Heart left ventricle (tissue), 16 donors: ENCODE results near the gene TPT1. TPM values are rescaled to one million over a fixed set of nuclear protein-coding genes. Genes with fewer than 3 reads are reported as not detected.

ENCODE experiments used
- ATAC-seq, 4 donors: fragments of 200-7000 bp; cut with Tn5 transposase; one replicate each; pipeline ENCODE4 v1.9.1; 2020 to 2022; ENCODE audit warnings: moderate library complexity in 4 of 4, mild to moderate bottlenecking in 3 of 4, moderate number of reproducible peaks in 1 of 4
- DNase-seq, 5 donors: peaks; one replicate each; pipeline ENCODE4 v3.0.0-alpha.2; 2020
- H3K27ac ChIP-seq, 12 donors: fragments of 200-600 bp; sonication (generic) in 4 of 12; one replicate each; pipeline versions ENCODE4 v1.5.0 to v1.8.0; 2016 to 2022; ENCODE audit warnings: mild to moderate bottlenecking in 2 of 12
- H3K27me3 ChIP-seq, 9 donors: fragments of 200-600 bp; sonication (generic) in 2 of 9; one replicate each; pipeline versions ENCODE4 v1.5.1 to v1.8.0; 2016 to 2022; ENCODE audit warnings: mild to moderate bottlenecking in 3 of 9
- H3K36me3 ChIP-seq, 9 donors: fragments of 200-600 bp; sonication (generic) in 2 of 9; one replicate each; pipeline versions ENCODE4 v1.5.0 to v1.8.0; 2018 to 2022; ENCODE audit warnings: mild to moderate bottlenecking in 2 of 9
- H3K4me1 ChIP-seq, 12 donors: fragments of 200-600 bp; sonication (generic) in 4 of 12; one replicate each; pipeline versions ENCODE4 v1.5.0 to v1.8.0; 2016 to 2022; ENCODE audit warnings: mild to moderate bottlenecking in 3 of 12
- H3K4me3 ChIP-seq, 12 donors: fragments of 200-600 bp; sonication (generic) in 4 of 12; one replicate each; pipeline versions ENCODE4 v1.5.0 to v1.8.0; 2017 to 2022; ENCODE audit warnings: mild to moderate bottlenecking in 9 of 12, moderate library complexity in 4 of 12
- H3K9me3 ChIP-seq, 12 donors: fragments of 200-600 bp; sonication (generic) in 4 of 12; one replicate each; pipeline versions ENCODE4 v1.5.0 to v1.8.0; 2016 to 2022; ENCODE audit warnings: mild to moderate bottlenecking in 1 of 12
- POLR2A ChIP-seq, 2 donors: fragments of 450-650 bp; IDR thresholded peaks; one replicate each; pipeline ENCODE4 v1.6.1; 2017; ENCODE audit warnings: antibody characterized with exemption in 2 of 2, mild to moderate bottlenecking in 2 of 2, moderate library complexity in 2 of 2
- WGBS, 4 donors: extraction: QIAGEN DNeasy Blood & Tissue Kit in 2 of 4; methylation state at CpG; one replicate each; pipeline versions ENCODE4 v1.1.5 to v1.1.7; 2013 to 2018; 5-methylcytosine and 5-hydroxymethylcytosine counted together
- intact Hi-C, 10 donors: fragments of 100-400 bp; cut with DNase I; formaldehyde crosslinking; loops; one replicate each; pipeline versions ENCODE4 v1.11.1 to v1.14.2; 2022
- polyA plus RNA-seq, 2 donors: library from polyadenylated mRNA; stranded (reverse); fragments of 200-250 nt; gene quantifications; one replicate each; pipeline ENCODE4 v1.2.3, GENCODE V29; 2013
- total RNA-seq, 9 donors: library from RNA; depleted of rRNA in 2 of 9; stranded (reverse); fragments of >200 nt in 2 of 9; fragmentation: NEBNext Ultra II Directional in 3 of 9; extraction: Animal tissue kit (Norgen Biotek cat#: 25700) in 3 of 9; gene quantifications; one replicate each; pipeline versions ENCODE4 v1.1.0 to v1.2.4, GENCODE V29; 2016 to 2023
- TF ChIP-seq, protein P1 (sequence below), 12 donors: fragments of 200-600 bp; sonication (generic) in 4 of 12; IDR thresholded peaks; one replicate each; pipeline versions ENCODE4 v1.5.0 to v1.8.0; 2018 to 2022; ENCODE audit warnings: antibody characterized with exemption in 12 of 12, mild to moderate bottlenecking in 5 of 12
- donor health status: ischemic (EF 13 %, LVEDD 7.1; RV severe dilation, severe dysfunction).
- donor health status: healthy with polysubstance abuse.
- donor health status: DM: no; HTN: yes; CAD: no.
- donor health status: DM: no; HTN: no; CAD: no.
- donor health status: ischemic (EF 25% LVEDD 6.9; RV normal size, moderate dysfunction).
- donor health status: ischemic (EF 25% LVEDD 5.7; RV mildly dilated, moderate dysfunction).
- donor health status: healthy.
- donor health status: DM: yes; HTN: yes; CAD: no.
- donor health status: ischemic (EF 35%, LVEDD 5.7; RV mildly dilated, moderate dysfunction).
- donor health status: nonischemic (EF 11% LVEDD 7.7; RV severe dilation, severe dysfunction).
- donor health status: DM: yes; HTN: yes; CAD: no.
- donor health status: PGD.
- donor health status: ischemic (EF 29% LVEDD 5.4; RV normal size, mild dysfunction).
- donor health status: nonischemic (EF 23%, LVEDD 6.1; RV moderate dilation, normal function).

Gene TPT1
- total and polyA plus RNA-seq, 11 donors: 1,738 to 7,117 (median 3,896) TPM

DNA sequence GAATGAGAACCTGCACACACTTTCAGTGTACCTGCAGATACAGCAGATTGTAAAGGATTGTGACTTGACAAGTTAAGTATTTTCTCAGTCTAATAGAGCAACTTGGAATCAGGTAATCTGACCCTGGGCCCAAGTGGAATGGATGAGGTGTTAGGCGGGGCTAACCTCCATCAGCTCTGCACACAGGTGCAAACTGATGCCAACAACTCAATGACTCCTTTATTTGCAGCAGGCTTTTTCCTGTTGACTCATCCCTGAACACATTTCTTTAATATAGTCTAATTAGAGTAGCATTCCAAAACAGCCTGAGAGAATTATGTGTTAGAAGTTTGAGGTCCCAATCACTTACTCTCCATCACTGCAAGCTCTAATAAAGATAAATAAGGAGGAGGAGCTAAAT lies 48.8 kb downstream of the TPT1 start:
- no peak for ATAC-seq
- Histone ChIP-seq H3K36me3 (peaks cover 0 to 11% (median 5%) of the 10 kb centered on the region in 9 donors), H3K9me3 (no peaks in the 10 kb centered on the region), H3K4me3 (no peak overlapping the region), H3K27ac (no peak overlapping the region), H3K27me3 (no peaks in the 10 kb centered on the region), H3K4me1 (peaks cover 0 to 15% (median 0%) of the 10 kb centered on the region in 12 donors)
- no peak for TF ChIP-seq POLR2A (IDR thresholded peaks at IDR 0.05)
- TF ChIP-seq, protein P1, sequence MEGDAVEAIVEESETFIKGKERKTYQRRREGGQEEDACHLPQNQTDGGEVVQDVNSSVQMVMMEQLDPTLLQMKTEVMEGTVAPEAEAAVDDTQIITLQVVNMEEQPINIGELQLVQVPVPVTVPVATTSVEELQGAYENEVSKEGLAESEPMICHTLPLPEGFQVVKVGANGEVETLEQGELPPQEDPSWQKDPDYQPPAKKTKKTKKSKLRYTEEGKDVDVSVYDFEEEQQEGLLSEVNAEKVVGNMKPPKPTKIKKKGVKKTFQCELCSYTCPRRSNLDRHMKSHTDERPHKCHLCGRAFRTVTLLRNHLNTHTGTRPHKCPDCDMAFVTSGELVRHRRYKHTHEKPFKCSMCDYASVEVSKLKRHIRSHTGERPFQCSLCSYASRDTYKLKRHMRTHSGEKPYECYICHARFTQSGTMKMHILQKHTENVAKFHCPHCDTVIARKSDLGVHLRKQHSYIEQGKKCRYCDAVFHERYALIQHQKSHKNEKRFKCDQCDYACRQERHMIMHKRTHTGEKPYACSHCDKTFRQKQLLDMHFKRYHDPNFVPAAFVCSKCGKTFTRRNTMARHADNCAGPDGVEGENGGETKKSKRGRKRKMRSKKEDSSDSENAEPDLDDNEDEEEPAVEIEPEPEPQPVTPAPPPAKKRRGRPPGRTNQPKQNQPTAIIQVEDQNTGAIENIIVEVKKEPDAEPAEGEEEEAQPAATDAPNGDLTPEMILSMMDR (IDR thresholded peaks at IDR 0.05): no peak
- DNase-seq: no peak
- intact Hi-C loops: no loop called here
- 92 to 100% (median 99%) methylated on average over 1 of the region's 1 CpG for WGBS, 4 donors

GRCh38 chr13:45289936-45290563 lies 50.9 kb downstream of the TPT1 start:
- peaks cover 0 to under 1% (median 0%) of the 10 kb centered on the region in 12 donors for H3K4me1 ChIP-seq
- intact Hi-C loops: loop anchor here in 2 of 10 donors (10.0 kb wide), 1 partner anchor 95 kb away; no protein-coding TSS in a partner anchor
- 88 to 92% (median 90%) methylated on average over 3 of the region's 3 CpGs for WGBS, 4 donors
- DNase-seq (no peak), ATAC-seq (no peak)
- no peaks in the 10 kb centered on the region for H3K27me3 ChIP-seq
- no peak overlapping the region for H3K4me3 ChIP-seq
- no peaks in the 10 kb centered on the region for H3K9me3 ChIP-seq
- H3K36me3 ChIP-seq: peaks cover 0 to 26% (median 9%) of the 10 kb centered on the region in 9 donors
- H3K27ac ChIP-seq: no peak overlapping the region
- TF ChIP-seq, protein P1 (IDR thresholded peaks at IDR 0.05): no peak
- TF ChIP-seq POLR2A (IDR thresholded peaks at IDR 0.05): no peak

Other genes with a start within 250 kb of the TPT1 start
- 10 to 100 TPM; 17.7 to 25.4 (median 21.6) TPM for gene GTF2F2, start 220.7 kb downstream of the TPT1 start, total RNA-seq
- gene GTF2F2, start 220.7 kb downstream of the TPT1 start, polyA plus RNA-seq: 10 to 100 TPM; 17.9 to 22.8 TPM
- under 1 TPM in 2 of 9 donors, not detected in 7; 0.12 to 0.75 TPM for gene KCTD4, start 140.1 kb downstream of the TPT1 start, total RNA-seq
- gene KCTD4, start 140.1 kb downstream of the TPT1 start, polyA plus RNA-seq: under 1 TPM in 1 of 2 donors, not detected in 1; 0.08 TPM
- 100 to 1,000 TPM in 6 of 9 donors, 10 to 100 TPM in 3; 56.9 to 208 (median 128) TPM for gene SLC25A30, start 77.2 kb upstream of the TPT1 start, total RNA-seq
- 10 to 100 TPM; 27.9 to 51.6 TPM for gene SLC25A30, start 77.2 kb upstream of the TPT1 start, polyA plus RNA-seq
- 10 to 100 TPM; 12.6 to 23.1 (median 15.5) TPM for gene COG3, start 123.8 kb upstream of the TPT1 start, total RNA-seq
- 10 to 100 TPM in 1 of 2 donors, 1 to 10 TPM in 1; 7.7 to 15.2 TPM for gene COG3, start 123.8 kb upstream of the TPT1 start, polyA plus RNA-seq